GM12872 (cell line): ENCODE measurements around the gene DCLK1.

ENCODE experiments used
- CTCF ChIP-seq: IDR thresholded peaks from 3 replicates; pipeline ENCODE4 v1.5.1; 2011; ENCODE audit warnings: low read depth, mild to moderate bottlenecking, low read length, moderate library complexity; ENCODE audit not compliant: insufficient read depth

Gene DCLK1

GRCh38 chr13:36131931-36132297, 732 bp upstream of the DCLK1 start:
- TF ChIP-seq CTCF, result no peak

- no peak for TF ChIP-seq CTCF
Measured at GRCh38 chr13:36130552-36131221, 495 bp downstream of the DCLK1 start.

- no peak for TF ChIP-seq CTCF
Measured at GRCh38 chr13:36130193-36130551, 1.0 kb downstream of the DCLK1 start.

- TF ChIP-seq CTCF, result no peak
Measured at GRCh38 chr13:36129539-36129938, 1.6 kb downstream of the DCLK1 start.

GRCh38 chr13:36126491-36126890, 4.7 kb downstream of the DCLK1 start:
- no peak for TF ChIP-seq CTCF

GRCh38 chr13:36125841-36126240, 5.3 kb downstream of the DCLK1 start:
- TF ChIP-seq CTCF, result no peak

- TF ChIP-seq CTCF, result no peak
Measured at GRCh38 chr13:36124236-36124822, 6.9 kb downstream of the DCLK1 start.

GRCh38 chr13:36115306-36115705, 15.9 kb downstream of the DCLK1 start:
- no peak for TF ChIP-seq CTCF
